T-helper 22 cell (primary cell): ENCODE data around the gene FRMD8.

Experiments used
- DNase-seq: peaks from one replicate; pipeline ENCODE4 v3.0.0-alpha.2; 2020; ENCODE audit warnings: low read depth

The FRMD8 gene

GRCh38 chr11:65376138-65376713 is 10.2 kb upstream of the FRMD8 start:
- DNase-seq = no peak

- DNase-seq = no peak
These were observed 9.4 kb upstream of the FRMD8 start for GRCh38 chr11:65377036-65377435.

GRCh38 chr11:65377777-65378176 is 8.7 kb upstream of the FRMD8 start:
- no peak for DNase-seq

GRCh38 chr11:65378208-65378927 is 8.1 kb upstream of the FRMD8 start:
- no peak for DNase-seq

GRCh38 chr11:65378928-65379638 is 7.4 kb upstream of the FRMD8 start:
- no peak for DNase-seq

- DNase-seq = no peak
These were observed 6.6 kb upstream of the FRMD8 start for GRCh38 chr11:65379698-65380459.

GRCh38 chr11:65380460-65381119 is 5.8 kb upstream of the FRMD8 start:
- no peak for DNase-seq

- no peak for DNase-seq
These were observed 4.8 kb upstream of the FRMD8 start for GRCh38 chr11:65381716-65382032.

GRCh38 chr11:65382033-65382803 is 4.2 kb upstream of the FRMD8 start, which contains the start of gene SLC25A45:
Gene SLC25A45, minus strand, starts transcription at chr11:65382646. Its CDS starts 695 bp downstream, at chr11:65381951.
- DNase-seq = peak; percentile 93

- no peak for DNase-seq
These were observed 3.6 kb upstream of the FRMD8 start for GRCh38 chr11:65382804-65383368.

- no peak for DNase-seq
These were observed 2.7 kb upstream of the FRMD8 start for GRCh38 chr11:65383778-65384177.

- DNase-seq = no peak
These were observed 2.0 kb upstream of the FRMD8 start for GRCh38 chr11:65384301-65384889.

- DNase-seq = no peak
These were observed 2.3 kb downstream of the FRMD8 start for GRCh38 chr11:65388731-65389130.

GRCh38 chr11:65389294-65389980 is 3.0 kb downstream of the FRMD8 start:
- no peak for DNase-seq

- DNase-seq = no peak
These were observed 3.9 kb downstream of the FRMD8 start for GRCh38 chr11:65390099-65390941.

- no peak for DNase-seq
These were observed 4.6 kb downstream of the FRMD8 start for GRCh38 chr11:65390996-65391395.

- no peak for DNase-seq
These were observed 5.9 kb downstream of the FRMD8 start for GRCh38 chr11:65392186-65392829.

- no peak for DNase-seq
These were observed 6.5 kb downstream of the FRMD8 start for GRCh38 chr11:65392899-65393298.
